Neural cell (in vitro differentiated cells): ENCODE results near the gene PPIF. TPM values are rescaled to one million over a fixed set of nuclear protein-coding genes. Genes with fewer than 3 reads are reported as not detected.

Source experiments
- H2AFZ ChIP-seq: fragments of 200-600, 300-800 bp; sonication (generic), shearing (Covaris generic); 2 replicates; pipeline ENCODE4 v1.6.0; 2014; ENCODE audit warnings: low read depth, mild to moderate bottlenecking, antibody characterized with exemption, low read length, moderate library complexity
- H3F3A ChIP-seq: fragments of 200-600 bp; shearing (Covaris generic); 2 replicates; pipeline ENCODE4 v1.6.1; 2016; ENCODE audit warnings: mild to moderate bottlenecking, moderate library complexity, mixed read lengths, antibody characterized with exemption, low read length; ENCODE audit not compliant: insufficient read depth, poor library complexity, severe bottlenecking
- H3K27ac ChIP-seq: fragments of 200-600, 300-800 bp; sonication (generic), shearing (Covaris generic); 2 replicates; pipeline ENCODE4 v1.5.1; 2014; ENCODE audit warnings: mild to moderate bottlenecking, low read length, moderate library complexity
- H3K27me3 ChIP-seq: fragments of 300-800, 200-600 bp; sonication (generic), shearing (Covaris generic); 2 replicates; pipeline ENCODE4 v1.6.0; 2014; ENCODE audit warnings: mild to moderate bottlenecking, low read depth, low read length, moderate library complexity; ENCODE audit not compliant: insufficient read depth
- H3K36me3 ChIP-seq: fragments of 300-800, 200-600 bp; sonication (generic), shearing (Covaris generic); 2 replicates; pipeline ENCODE4 v1.5.1; 2014; ENCODE audit warnings: mild to moderate bottlenecking, antibody characterized with exemption, low read length, moderate library complexity; ENCODE audit not compliant: insufficient read depth
- H3K4me2 ChIP-seq: fragments of 300-800, 200-600 bp; sonication (generic), shearing (Covaris generic); 2 replicates; pipeline ENCODE4 v1.6.0; 2014; ENCODE audit warnings: mild to moderate bottlenecking, low read length
- H3K4me3 ChIP-seq: fragments of 300-800, 200-600 bp; sonication (generic), shearing (Covaris generic); 2 replicates; pipeline ENCODE4 v1.5.1; 2014; ENCODE audit warnings: mild to moderate bottlenecking, low read length, moderate library complexity
- H3K79me2 ChIP-seq: fragments of 200-600 bp; shearing (Covaris generic); replicated peaks from 2 replicates; pipeline ENCODE4 v1.6.0; 2014; ENCODE audit warnings: mild to moderate bottlenecking, low read length, moderate library complexity; ENCODE audit not compliant: insufficient read depth
- H3K9ac ChIP-seq: fragments of 300-800, 200-600 bp; sonication (generic), shearing (Covaris generic); 2 replicates; pipeline ENCODE4 v1.6.1; 2016; ENCODE audit warnings: mild to moderate bottlenecking, low read length, mixed read lengths
- H3K9me2 ChIP-seq: fragments of 200-600 bp; shearing (Covaris generic); 2 replicates; pipeline ENCODE4 v1.6.1; 2016; ENCODE audit warnings: mild to moderate bottlenecking, low read length, mixed read lengths; ENCODE audit not compliant: insufficient read depth
- H3K9me3 ChIP-seq: fragments of 200-600, 300-800 bp; sonication (generic), shearing (Covaris generic); 2 replicates; pipeline ENCODE4 v1.6.1; 2016; ENCODE audit warnings: mild to moderate bottlenecking, mixed run types, low read length, moderate library complexity, mixed read lengths
- H4K20me1 ChIP-seq: fragments of 200-600 bp; shearing (Covaris generic); 2 replicates; pipeline ENCODE4 v1.6.1; 2016; ENCODE audit warnings: mild to moderate bottlenecking, mixed run types; ENCODE audit not compliant: insufficient read depth
- CTCF ChIP-seq: fragments of 450-650 bp; IDR thresholded peaks from 2 replicates; pipeline ENCODE4 v1.5.1; 2014; ENCODE audit warnings: antibody characterized with exemption, mild to moderate bottlenecking, moderate library complexity; ENCODE audit not compliant: poor library complexity, severe bottlenecking
- EP300 ChIP-seq: fragments of 450-650 bp; conservative IDR thresholded peaks from 2 replicates; pipeline ENCODE4 v1.6.1; 2014; ENCODE audit warnings: antibody characterized with exemption, mild to moderate bottlenecking, moderate library complexity; ENCODE audit not compliant: poor library complexity, severe bottlenecking
- MXI1 ChIP-seq: fragments of 450-650 bp; conservative IDR thresholded peaks from 2 replicates; pipeline ENCODE4 v1.6.1; 2014; ENCODE audit warnings: antibody characterized with exemption, mild to moderate bottlenecking; ENCODE audit not compliant: poor library complexity, severe bottlenecking
- POLR2AphosphoS5 ChIP-seq: IDR thresholded peaks from 2 replicates; pipeline ENCODE4 v1.6.1; 2012
- RAD21 ChIP-seq: fragments of 450-650 bp; conservative IDR thresholded peaks from 2 replicates; pipeline ENCODE4 v1.6.1; 2014; ENCODE audit warnings: antibody characterized with exemption, mild to moderate bottlenecking, moderate library complexity
- REST ChIP-seq: IDR thresholded peaks from 2 replicates; pipeline ENCODE4 v1.6.1; 2012; ENCODE audit warnings: borderline replicate concordance
- SMC3 ChIP-seq: fragments of 450-650 bp; conservative IDR thresholded peaks from 2 replicates; pipeline ENCODE4 v1.6.1; 2014; ENCODE audit warnings: antibody characterized with exemption, mild to moderate bottlenecking, moderate library complexity; ENCODE audit not compliant: poor library complexity
- TAF1 ChIP-seq: IDR thresholded peaks from 2 replicates; pipeline ENCODE4 v1.6.1; 2012; ENCODE audit warnings: low read depth
- polyA plus RNA-seq: library from polyadenylated mRNA; depleted of rRNA; stranded (reverse); fragments of >200 nt; gene quantifications from 2 replicates; pipeline ENCODE4 v1.2.3, GENCODE V29; 2014

The PPIF gene
- polyA plus RNA-seq, 1 donor from 2014 or later = 13.6 TPM

GRCh38 chr10:79357180-79357579, 9.9 kb downstream of the PPIF start:
- Histone ChIP-seq H2AFZ (no peak overlapping the region), H3K4me2 (no peak overlapping the region), H3K9me3 (no peaks in the 10 kb centered on the region), H3K4me3 (no peak overlapping the region), H4K20me1 (no peaks in the 10 kb centered on the region), H3K9me2 (no peaks in the 10 kb centered on the region), H3K27me3 (no peaks in the 10 kb centered on the region), H3K9ac (no peak overlapping the region), H3K27ac (no peak overlapping the region), H3K36me3 (no peaks in the 10 kb centered on the region), H3F3A (no peaks in the 10 kb centered on the region), H3K79me2 (no peaks in the 10 kb centered on the region)
- TF ChIP-seq MXI1 (no peak), SMC3 (no peak), REST (no peak), RAD21 (no peak)

GRCh38 chr10:79358811-79359210, 11.5 kb downstream of the PPIF start:
- Histone ChIP-seq H3K9ac (no peak overlapping the region), H2AFZ (no peak overlapping the region), H3K9me2 (no peaks in the 10 kb centered on the region), H3F3A (no peaks in the 10 kb centered on the region), H3K36me3 (no peaks in the 10 kb centered on the region), H3K4me2 (no peak overlapping the region), H3K9me3 (no peaks in the 10 kb centered on the region), H3K4me3 (no peak overlapping the region), H4K20me1 (no peaks in the 10 kb centered on the region), H3K79me2 (no peaks in the 10 kb centered on the region), H3K27ac (no peak overlapping the region), H3K27me3 (no peaks in the 10 kb centered on the region)
- no peak for TF ChIP-seq EP300
- TF ChIP-seq SMC3 = no peak
- TF ChIP-seq CTCF = no peak
- TF ChIP-seq POLR2AphosphoS5 = no peak
- TF ChIP-seq REST = no peak
- no peak for TF ChIP-seq RAD21
- no peak for TF ChIP-seq TAF1
